HG03342 (cell line): ENCODE measurements around the gene COL6A3.

Source experiments
- ATAC-seq: cut with Tn5 transposase; IDR thresholded peaks from one replicate; pipeline ENCODE4 v1.9.1; 2021; ENCODE audit warnings: mild to moderate bottlenecking, moderate library complexity; ENCODE audit not compliant: unreplicated experiment

COL6A3 gene

DNA sequence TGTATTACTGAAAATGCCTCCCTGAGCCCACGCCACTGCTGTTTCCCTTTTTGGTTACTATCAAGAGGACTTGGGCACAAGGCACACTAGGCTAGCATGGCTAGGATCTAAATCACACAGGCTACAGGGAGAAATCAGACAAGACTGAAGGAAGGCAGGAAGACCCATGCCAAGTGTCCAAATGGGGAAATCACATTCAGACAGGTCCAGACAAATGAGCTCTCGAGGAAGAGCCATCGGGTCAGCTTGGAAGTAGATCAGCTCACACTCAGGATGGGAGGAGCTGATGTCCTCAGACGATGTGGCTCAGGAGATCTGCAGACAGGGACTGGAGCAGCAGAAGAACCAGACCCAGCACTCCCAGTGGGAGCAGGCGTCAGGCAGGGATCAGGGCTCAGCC is 113.2 kb downstream of the COL6A3 start:
- ATAC-seq, result no peak

DNA sequence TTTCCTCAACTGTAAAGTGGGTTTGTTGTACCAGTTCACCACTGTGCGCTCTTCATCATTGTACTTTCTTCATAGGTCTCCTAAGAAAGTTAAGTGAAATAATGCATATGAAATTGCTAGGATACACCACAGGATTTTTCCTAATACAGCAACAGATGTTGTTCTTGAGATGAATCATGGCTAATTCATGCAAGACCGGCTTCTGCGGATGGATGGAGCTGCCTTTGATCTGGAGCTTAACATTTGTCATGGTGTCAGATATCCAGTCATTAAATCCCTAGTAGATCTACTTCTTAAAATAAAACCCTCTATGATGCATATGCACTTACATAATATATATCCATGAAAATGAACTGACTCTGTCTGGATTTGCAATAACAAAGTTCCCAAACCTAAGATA is 114.1 kb downstream of the COL6A3 start:
- no peak for ATAC-seq

DNA sequence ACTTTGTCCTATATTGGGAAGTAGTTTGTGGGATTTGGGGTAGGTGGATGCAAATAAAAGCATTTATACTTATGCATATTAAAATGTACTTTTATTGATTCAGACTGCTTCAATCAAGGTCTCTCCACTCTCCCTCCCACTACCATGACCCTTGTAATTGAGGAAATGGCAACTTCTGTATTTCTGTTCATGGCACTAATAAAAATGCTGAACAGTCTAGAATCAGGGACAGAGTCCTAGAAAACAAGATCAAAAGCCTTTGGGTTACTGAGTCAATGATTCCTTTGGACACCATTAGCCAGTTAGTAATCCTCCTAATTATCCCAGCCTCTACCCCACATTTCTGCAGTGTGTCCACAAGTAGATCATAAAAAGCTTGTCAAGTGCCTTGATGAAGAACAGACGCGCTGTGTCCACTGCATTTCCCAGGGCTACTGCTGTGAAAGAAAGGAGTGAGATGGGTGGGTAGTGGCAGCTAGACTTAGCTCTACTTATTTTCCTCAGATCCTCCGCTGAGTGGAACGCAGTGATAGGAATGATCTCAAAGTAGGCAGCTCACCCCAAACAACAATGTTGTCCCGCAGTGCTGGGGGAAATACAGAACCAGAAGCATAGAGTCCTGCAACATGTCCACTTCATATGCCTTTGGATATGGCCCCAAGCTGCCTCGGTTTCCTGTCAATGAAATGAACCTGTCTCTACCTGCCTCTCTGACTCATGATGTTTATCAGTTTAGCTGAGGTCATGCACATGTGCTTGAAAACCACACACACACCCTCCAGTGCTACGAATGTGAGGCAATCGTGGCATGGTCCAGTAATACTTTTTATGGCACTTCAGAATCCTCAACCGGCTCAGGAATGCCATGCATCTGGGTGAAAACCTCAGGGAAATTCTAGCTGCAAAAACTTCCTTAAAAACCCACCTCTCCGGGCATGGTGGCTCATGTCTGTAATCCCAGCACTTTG is 115.5 kb downstream of the COL6A3 start:
- ATAC-seq, result no peak

DNA sequence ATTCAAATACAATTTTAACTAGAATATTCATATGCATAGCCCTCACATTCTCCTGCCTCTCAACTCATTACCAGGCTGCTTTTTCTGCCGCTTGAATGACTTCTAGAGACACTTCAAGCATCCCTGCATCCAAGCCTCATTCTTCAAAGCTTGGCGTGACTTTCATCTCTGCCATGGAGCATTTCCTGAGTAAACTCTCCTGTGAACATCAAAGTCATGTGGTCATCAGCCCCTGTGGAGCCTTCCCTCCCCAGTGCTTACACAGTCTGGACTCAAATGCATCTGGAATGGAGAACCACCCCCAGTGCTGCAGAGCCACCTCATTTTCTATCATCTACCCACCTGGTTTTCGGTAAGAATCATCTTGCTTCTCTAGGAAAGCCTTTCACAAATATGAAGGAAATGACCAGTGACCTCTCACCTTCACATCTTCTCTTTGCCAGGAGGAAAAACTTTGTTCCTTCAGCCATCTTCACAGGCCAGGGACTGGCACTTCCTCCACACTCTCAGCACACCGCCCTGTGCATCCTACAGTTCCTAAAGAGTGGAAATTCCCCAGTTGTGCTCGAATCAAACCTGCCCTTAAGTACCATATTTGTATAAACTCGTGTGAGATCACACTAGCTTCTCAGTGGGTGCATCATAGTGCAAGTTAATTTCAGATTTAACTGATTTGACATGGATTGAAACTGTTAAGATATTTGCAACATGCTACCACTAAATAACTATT is 116.4 kb downstream of the COL6A3 start:
- no peak for ATAC-seq

DNA sequence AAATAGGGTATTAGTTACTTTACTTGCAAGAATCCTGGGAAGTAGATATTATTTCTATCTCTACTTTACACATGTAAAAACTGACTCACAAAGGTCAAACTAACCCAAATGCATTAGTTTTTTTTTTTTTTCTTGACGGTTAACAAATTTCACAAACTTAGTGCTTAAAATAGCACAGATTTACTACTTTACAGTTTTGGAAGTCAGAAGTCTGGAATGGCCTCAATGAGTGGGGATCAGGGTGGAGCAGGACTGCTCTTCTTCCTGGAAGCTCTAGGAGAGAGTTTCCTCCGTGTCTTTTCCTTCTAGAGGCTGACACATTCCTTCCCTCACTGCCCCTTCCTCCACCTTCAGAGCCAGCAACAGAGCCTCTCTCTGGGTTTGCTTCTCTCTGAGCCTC is 117.2 kb downstream of the COL6A3 start:
- no peak for ATAC-seq

DNA sequence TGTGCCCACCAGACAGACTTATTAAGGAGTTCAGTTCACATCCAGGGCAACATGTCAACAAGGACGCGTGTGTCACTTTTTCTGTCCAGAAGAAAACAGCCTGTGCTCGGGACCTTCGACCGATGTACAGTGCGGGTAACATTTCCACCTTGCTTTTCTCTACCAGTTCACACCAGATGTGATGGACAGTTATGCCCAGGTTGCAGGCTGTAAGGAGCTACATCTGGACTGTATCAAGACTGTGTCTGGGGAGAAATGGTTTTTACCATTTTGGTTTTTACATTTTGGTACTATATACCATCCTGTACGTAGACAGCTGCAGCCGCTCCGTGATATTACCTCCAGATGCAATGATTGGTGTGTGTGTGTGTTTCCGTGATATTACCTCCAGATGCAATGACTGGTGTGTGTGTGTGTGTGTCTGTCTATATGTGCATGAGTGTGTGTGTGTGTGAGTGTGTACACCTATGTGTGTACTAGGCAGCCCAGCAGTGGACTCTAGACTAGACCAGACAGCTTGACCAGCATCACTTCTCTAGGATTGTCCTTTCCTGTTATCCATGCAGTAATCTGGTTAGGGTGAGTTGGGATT is 118.0 kb downstream of the COL6A3 start:
- ATAC-seq, result no peak

DNA sequence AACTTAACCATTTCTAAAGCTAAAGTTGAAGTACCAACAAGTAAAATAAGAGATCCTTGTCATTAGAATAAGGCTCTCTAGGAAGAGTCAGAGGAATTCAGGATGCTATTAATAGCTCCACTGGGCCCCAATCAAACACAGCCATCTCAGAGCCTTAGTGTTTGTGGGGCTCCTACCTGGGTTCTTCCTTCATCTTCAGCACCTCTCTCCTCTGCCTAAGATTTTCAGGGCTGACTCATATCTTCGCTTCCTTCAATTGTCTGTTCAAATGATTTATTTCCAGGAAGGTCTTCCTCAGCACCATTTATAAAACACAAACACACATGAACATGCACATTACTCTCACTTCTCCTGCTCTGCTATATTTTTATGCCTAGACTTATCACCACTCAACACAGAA is 119.5 kb downstream of the COL6A3 start:
- no peak for ATAC-seq

DNA sequence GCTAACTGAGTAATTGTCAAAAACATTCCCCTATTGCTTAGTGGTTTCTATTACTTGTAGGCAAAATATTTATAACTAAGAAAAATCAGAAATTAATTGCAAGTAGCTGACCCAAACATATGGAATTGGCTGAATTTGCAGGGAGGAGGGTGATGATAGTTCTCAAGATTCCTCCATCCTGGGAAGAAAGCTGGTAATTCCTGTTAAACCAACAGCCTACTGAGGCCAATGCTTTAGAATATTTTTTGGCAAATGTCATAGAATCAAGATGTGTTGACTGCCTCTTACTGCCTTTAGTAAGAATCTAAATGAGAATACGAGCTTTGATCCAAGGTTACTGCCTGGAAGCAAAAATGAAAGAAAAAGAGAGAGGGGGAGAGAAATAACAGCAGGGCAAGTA is 120.0 kb downstream of the COL6A3 start:
- no peak for ATAC-seq

DNA sequence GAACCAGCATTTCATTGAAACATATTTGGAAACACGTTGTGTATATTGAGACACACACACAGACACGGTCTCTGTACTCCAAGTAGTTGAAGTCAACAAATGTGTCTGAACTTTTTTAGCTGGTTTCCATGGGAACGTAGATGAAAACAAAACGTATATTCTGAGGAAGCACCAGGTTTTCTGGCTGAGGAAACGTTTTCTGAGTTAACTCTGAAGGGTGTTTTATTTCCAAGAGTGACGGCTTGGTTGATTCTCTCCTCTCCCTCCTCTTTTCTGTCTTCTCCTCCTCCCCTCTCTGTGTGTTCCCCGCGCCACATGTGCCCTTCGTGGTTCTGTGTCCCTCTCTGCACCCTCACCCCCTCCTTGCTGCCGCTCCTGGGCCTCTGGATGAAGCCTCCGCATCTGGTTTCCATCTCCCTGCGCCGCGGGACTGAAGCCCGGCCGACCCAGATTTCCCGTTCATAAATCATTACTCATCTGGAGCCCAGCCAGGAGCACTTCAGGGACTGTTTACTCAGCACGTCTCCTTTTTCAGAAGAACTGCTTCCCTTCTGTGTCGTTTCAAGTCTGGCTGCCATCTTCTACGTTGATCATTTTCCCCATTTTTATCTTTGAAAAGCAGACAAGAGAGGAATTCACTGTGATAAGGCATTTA is 122.7 kb downstream of the COL6A3 start:
- ATAC-seq, result no peak

DNA sequence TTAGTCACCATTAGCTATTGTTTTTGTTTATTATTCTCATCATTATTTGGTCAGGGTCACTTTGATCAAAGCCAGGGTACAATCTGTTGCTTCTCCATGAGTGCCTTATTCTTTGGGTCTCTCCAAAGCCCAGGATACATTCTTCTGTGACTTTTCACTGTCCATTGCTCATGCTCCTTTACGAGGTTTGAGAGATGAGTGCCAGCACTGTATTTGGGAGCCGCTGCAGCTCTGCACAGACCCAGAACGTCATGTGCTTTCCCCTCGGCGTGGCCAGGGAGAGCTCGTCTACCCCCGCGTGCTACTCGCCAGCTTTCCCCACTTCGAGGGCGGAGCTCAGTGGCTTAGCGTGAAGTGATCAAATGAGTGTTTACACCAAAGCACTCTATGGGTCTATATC is 123.7 kb downstream of the COL6A3 start:
- no peak for ATAC-seq

DNA sequence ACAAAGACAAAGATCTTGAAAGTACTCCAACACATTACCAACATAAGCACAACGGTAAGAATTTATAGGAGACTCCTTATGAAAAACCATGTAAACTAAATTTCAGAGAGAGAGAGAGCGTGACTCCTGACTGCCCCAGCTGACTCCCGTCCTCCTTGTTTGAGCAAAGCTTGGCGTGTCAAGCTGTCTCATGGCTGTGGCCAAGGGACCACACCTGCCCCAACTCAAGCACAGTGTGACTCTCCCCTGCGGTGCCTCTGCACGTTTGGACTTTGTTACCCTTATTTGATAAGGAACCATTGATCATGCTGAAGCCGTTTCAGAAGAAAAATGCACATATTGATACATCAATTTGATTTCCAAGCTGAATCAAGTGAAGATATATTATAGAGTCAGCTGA is 124.8 kb downstream of the COL6A3 start:
- ATAC-seq, result no peak

DNA sequence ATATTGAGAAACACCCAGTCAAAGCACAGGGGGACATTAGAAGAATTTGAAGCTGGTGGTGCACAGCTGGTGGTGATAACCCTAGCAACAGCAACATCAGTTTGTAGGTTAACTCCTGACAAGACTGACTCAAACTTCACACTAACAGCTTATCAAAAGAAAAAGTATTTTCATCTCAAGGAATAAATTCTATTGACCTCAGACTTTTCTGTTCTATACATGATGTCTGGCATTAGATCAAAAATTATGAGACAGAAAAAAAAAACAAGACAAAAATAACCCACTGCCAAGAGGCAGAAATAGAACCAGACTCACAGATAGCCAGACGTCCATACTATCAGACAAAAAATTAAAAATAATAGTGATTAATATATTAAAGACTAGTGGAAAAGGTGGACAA is 126.1 kb downstream of the COL6A3 start:
- ATAC-seq, result no peak

DNA sequence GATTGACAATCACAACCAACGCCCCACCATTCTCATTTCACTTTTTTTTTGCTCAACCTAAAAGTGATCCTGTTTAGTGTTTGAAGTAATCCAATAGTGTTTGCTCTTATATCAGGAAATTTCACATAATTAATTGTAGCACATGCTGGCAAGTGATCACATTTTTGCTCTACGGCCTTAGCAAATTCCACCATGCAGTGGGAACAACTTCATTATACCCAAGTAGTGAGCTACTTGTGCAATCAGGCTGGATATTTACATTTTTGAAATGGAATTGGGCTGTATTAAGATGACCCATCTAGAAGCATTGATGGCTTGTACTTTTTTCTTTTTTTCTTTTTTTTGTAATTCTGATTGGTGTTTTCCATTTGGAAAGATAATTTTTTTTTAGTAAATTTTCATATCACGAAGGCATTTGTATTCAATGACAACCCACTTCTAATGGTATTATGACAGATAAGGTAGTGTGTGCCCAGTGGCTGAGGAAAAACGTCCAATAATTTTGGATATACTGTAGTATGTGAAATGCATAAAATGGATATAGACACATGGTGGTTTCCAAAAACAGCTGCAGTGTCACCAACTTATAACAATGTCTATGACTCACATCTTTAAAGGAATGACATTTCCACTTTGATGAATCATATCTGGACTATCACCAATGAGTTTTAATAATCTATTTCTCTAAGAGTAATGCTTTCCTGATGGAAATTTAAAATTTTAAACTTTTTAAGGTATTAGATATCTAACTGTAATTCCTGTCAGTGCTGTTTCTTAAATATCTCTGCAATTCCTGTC is 130.6 kb downstream of the COL6A3 start:
- no peak for ATAC-seq

DNA sequence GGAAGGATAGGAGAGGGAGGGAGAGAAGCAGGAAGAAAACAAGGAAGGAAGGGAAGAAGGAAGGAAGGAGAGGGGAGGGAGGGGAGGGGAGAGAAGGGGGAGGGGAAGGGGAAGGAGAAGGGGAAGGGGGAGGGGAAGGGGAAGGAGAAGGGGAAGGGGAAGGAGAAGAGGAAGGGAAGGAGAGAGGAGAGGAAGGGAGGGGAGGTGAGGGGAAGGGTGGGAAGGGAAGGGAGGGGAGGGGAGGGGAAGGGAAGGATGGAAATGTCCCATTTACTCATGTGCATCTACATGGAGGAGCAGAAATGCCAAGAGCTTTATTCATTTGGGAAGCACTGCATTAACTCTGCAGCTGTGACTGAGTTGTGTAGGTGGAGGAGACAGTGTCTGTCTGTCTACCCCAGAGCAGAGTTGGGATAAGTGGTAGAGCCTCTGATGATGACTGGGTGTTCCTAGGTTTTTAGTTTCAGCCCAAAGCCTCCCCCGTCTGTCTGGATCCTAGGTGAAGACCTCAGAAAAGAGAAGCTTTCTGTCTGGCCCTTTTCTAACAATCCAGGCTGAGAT is 131.3 kb downstream of the COL6A3 start:
- no peak for ATAC-seq

DNA sequence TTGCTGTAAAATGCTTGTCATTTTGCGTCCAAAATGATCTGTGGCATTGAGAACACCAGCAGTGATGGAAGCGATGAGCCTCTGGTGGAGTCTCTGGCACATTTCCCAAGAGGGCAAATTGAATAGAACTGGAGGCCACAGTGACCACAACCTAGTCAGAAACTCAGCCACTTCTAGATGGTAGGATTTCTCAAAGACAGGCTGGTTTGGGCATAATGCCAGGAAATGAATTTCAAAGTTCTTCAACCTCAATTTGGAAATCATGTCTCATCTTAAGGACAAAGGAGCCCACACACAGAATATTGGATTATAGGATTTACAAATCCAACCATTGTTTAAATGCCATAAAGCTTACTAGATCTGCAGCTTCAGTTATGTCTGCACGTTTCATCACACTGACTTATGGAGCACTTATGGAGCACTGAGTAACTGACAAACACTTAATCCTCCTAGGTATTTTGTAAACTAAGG is 132.1 kb downstream of the COL6A3 start:
- ATAC-seq, result no peak

DNA sequence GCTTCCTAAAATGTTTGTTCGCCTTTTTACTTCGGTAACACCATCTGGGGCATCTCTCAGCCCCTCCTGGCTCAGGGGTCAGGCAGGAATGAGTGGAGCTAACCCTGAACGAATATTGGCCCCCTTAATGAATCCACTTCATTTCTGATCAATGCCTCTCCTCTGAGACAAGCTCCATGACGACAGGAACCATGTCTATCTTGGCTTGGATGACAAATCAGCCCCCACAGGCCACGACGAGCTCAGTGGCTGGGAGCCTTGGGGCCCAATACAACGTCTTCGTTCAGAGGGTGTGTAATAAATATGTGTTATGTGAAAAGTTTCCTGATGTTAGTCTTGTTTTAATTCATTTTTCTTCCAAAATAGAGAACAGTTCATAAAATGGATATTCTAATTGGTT is 133.0 kb downstream of the COL6A3 start:
- no peak for ATAC-seq

DNA sequence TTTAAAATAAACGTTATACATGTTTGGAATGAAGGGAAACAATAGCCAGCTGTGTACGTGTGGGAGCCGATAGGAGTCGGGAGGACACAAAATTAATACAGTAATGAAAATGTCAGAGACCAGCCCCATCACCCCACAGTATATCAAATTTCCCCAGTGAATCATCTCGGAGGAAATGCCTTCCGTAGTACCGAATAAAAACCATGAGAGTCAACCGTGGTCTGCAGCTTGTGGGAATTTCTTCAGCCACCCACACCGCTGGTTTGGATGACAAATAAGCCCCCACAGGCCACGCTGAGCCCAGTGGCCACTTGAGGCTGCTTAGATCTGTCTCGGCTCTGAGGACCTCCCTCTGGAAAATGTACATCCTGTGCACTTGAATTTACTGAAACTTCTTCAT is 133.7 kb downstream of the COL6A3 start:
- no peak for ATAC-seq

DNA sequence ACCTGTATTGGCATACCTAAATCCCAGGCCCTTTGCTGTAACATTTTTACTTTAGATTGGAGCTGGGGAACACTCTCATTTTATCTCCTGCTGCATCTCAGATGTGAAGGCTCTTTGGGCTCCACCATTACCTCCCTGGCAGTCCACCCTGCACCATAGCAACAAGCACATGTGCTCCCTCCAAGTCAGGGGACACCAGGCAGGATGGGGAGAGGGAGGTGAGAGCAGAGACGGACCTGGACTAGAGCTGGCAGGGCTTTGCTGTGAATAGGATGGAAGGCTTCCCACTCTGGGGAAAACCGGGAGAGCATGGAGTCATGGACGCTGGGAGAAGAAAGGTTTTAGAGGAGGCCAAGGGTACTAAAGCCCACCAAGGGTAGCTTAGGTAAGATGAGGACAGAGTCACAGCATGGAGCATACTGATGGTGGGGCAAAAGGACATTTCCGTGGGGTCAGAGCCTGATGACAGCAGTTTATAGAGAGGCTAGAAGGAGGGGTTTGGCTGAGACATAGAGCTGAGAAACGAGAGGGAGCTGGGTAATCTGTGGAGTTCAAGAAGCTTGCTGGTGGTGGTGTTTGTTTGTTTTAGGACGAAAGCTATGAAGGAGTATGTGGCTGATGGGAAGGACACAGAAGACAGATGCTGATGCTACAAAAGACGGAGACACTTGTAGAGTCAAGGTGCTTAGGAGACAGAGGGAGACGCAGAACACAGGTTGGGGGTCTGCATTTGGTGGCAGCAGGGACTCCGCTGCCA is 134.8 kb downstream of the COL6A3 start:
- no peak for ATAC-seq

DNA sequence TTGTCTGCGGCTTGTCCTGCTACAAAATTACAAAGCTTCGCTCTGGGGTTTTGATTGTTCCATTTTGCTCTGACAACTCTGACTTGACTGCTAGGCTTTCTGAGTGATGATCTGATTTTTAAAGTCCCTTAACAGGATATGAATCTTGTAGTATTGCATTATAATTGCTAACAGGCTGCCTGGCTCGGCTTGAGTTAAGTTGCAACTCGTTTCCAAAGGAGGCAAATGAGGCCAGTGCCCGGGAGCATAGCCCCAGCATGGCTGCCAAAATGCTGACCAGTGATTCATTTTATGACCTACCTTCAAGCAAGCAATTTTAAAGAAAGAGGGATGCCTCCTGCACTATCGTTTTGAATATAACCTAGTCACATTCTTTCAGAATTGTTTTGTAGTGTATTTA is 135.4 kb downstream of the COL6A3 start:
- ATAC-seq, result no peak
